TTC549 (cell line): ENCODE data around the gene ZNF383.
"Not testable (repeated sequence)": the region's sequence is repeated elsewhere in the genome, so short reads cannot be mapped to it uniquely, and the experiment has no call there.

Experiments
- FAIRE-seq: peaks from 2 replicates; lab custom pipeline; 2012; peaks lifted over from hg19 to GRCh38; lab: Jason Lieb, UNC

The ZNF383 gene

GRCh38 chr19:37294246-37294645 lies 76.2 kb downstream of the ZNF383 start:
- FAIRE-seq: not testable (repeated sequence)
